HFF-Myc (cell line): ENCODE data around the gene SH3RF3.

ENCODE experiments used
- DNase-seq: peaks from one replicate; pipeline ENCODE4 v3.0.0-alpha.2; 2011; ENCODE audit warnings: low read depth; ENCODE audit errors: extremely low read depth
- H3K4me3 ChIP-seq: replicated peaks from 2 replicates; pipeline ENCODE4 v1.5.1; 2011; ENCODE audit warnings: low read depth, mild to moderate bottlenecking, control low read depth, low read length
- CTCF ChIP-seq: IDR thresholded peaks from 2 replicates; pipeline ENCODE4 v1.5.1; 2012; ENCODE audit warnings: mild to moderate bottlenecking, low read depth, low read length, control low read depth; ENCODE audit errors: missing control alignments

SH3RF3 gene

GRCh38 chr2:109268916-109269315, 139.9 kb downstream of the SH3RF3 start:
- no peak overlapping the region for H3K4me3 ChIP-seq
- TF ChIP-seq CTCF, result no peak
- no peak for DNase-seq

GRCh38 chr2:109269706-109270504, 140.9 kb downstream of the SH3RF3 start:
- TF ChIP-seq CTCF, result no peak
- DNase-seq, result no peak

GRCh38 chr2:109270505-109271312, 141.7 kb downstream of the SH3RF3 start:
- no peak for DNase-seq
- H3K4me3 ChIP-seq, result no peak overlapping the region
- no peak for TF ChIP-seq CTCF

More at GRCh38 chr2:109269706-109270504, 140.9 kb downstream of the SH3RF3 start:
- H3K4me3 ChIP-seq, result no peak overlapping the region

GRCh38 chr2:109271920-109272319, 142.9 kb downstream of the SH3RF3 start:
- no peak overlapping the region for H3K4me3 ChIP-seq
- no peak for DNase-seq
- TF ChIP-seq CTCF, result no peak

GRCh38 chr2:109272461-109272860, 143.5 kb downstream of the SH3RF3 start:
- no peak for DNase-seq
- no peak for TF ChIP-seq CTCF
- no peak overlapping the region for H3K4me3 ChIP-seq

- H3K4me3 ChIP-seq, result no peak overlapping the region
- DNase-seq, result no peak
- TF ChIP-seq CTCF, result no peak
These were observed 146.4 kb downstream of the SH3RF3 start for GRCh38 chr2:109275120-109276012.
